Mesothelial cell of epicardium (in vitro differentiated cells): ENCODE data around the gene A1BG. TPM values are rescaled to one million over a fixed set of nuclear protein-coding genes. Genes with fewer than 3 reads are reported as not detected.

Experiments used
- DNase-seq, 2 experiments: peaks; one replicate each; pipeline ENCODE4 v3.0.0; 2021; ENCODE audit warnings: low spot score in 2 of 2; ENCODE audit not compliant: unreplicated experiment in 2 of 2
- H3K27ac Mint-ChIP-seq: 2 replicates; pipeline ENCODE4 v1.8.0; 2021; ENCODE audit warnings: mixed read lengths
- H3K27me3 Mint-ChIP-seq: 2 replicates; pipeline ENCODE4 v1.8.0; 2021; ENCODE audit warnings: low read depth, mixed read lengths
- H3K36me3 Mint-ChIP-seq: 2 replicates; pipeline ENCODE4 v1.8.0; 2021; ENCODE audit warnings: mixed read lengths
- H3K4me1 Mint-ChIP-seq: 2 replicates; pipeline ENCODE4 v1.8.0; 2021; ENCODE audit warnings: mixed read lengths
- H3K4me3 Mint-ChIP-seq: 2 replicates; pipeline ENCODE4 v1.8.0; 2021; ENCODE audit warnings: mild to moderate bottlenecking, moderate library complexity, mixed read lengths
- H3K9me3 Mint-ChIP-seq: 2 replicates; pipeline ENCODE4 v1.8.0; 2021; ENCODE audit warnings: mixed read lengths
- total RNA-seq: library from RNA; stranded (reverse); gene quantifications from 3 replicates; pipeline ENCODE4 v1.2.1, GENCODE V29; 2021
- TF ChIP-seq, protein P1 (sequence below): fragments of 200-600 bp; sonication (generic); IDR thresholded peaks from one replicate; pipeline ENCODE4 v1.5.0; 2021; ENCODE audit warnings: antibody characterized with exemption; ENCODE audit not compliant: unreplicated experiment

The A1BG gene
- total RNA-seq, 1 donor from 2014 or later: 12.3 TPM

DNA sequence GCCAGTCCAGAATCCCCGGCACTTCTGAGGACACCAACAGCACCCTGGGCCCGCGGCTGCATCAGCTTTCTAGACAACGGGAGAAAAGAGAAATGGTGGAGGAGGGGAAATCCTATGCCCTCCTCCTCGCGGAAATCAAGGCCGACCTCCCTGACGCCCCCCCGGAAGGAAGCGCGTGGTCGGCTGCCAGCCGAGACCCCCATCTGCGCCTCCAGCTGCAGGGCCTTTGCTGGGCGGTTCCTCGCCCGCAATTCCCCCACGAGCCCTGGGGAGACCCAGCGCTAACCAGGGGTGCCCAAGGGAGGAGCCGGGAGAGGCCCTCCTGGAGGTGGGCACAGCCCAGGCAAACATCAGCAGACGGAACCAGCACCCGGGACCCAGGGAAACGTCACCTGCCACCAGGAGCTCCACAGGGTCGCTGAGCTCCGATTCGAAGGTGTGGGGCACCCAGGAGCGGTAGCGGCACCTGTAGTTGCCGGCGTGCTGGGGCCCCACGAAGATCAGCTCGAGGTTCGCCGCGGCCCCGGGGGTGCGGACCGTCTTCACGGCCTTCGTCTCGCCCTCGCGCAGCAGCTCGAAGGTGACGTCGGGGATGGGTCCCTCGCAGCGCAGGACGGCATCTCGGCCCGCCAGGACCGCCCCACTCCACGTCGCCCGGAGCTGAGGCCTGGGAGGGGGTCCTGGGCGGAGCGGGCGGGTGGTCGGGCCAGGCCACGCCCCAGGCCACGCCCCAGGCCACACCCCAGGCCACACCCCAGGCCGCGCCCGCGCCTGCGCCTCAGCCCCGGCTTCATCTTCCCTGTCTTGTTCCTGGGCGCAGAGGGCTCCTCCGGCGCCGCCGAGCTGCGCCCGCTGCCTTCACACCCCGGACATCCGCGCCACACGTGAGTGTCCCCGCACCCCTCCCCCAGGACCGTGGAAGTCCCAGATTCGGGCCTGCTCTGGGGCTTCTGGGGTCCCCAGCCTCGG lies 6.0 kb downstream of the A1BG start:
- peak overlapping the region; percentile 53 for H3K27ac Mint-ChIP-seq
- H3K36me3 Mint-ChIP-seq: peaks cover 8% of the 10 kb centered on the region
- peak; percentile 56 to 79 for DNase-seq
- TF ChIP-seq, protein P1, sequence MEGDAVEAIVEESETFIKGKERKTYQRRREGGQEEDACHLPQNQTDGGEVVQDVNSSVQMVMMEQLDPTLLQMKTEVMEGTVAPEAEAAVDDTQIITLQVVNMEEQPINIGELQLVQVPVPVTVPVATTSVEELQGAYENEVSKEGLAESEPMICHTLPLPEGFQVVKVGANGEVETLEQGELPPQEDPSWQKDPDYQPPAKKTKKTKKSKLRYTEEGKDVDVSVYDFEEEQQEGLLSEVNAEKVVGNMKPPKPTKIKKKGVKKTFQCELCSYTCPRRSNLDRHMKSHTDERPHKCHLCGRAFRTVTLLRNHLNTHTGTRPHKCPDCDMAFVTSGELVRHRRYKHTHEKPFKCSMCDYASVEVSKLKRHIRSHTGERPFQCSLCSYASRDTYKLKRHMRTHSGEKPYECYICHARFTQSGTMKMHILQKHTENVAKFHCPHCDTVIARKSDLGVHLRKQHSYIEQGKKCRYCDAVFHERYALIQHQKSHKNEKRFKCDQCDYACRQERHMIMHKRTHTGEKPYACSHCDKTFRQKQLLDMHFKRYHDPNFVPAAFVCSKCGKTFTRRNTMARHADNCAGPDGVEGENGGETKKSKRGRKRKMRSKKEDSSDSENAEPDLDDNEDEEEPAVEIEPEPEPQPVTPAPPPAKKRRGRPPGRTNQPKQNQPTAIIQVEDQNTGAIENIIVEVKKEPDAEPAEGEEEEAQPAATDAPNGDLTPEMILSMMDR: no peak
- H3K4me1 Mint-ChIP-seq: peaks cover 16% of the 10 kb centered on the region
- peaks cover 31% of the 10 kb centered on the region for H3K27me3 Mint-ChIP-seq
- peak overlapping the region; percentile 90 for H3K4me3 Mint-ChIP-seq
- no peaks in the 10 kb centered on the region for H3K9me3 Mint-ChIP-seq

DNA sequence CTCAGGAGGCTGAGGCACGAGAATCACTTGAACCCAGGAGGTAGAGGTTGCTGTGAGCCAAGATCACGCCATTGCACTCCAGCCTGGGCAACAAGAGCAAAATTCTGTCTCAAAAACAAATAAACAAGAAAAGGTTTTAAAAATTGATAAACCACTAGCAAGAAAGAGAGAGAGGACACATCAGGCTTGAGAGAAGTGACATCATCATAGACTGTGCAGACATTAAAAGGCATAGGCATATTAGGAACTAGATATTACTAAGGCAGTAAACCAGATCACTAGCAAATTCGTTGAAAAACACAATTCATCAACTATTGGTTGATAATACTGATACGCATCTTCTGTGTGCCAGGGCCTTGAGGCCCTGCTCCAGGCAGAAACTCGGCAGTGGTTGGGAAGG lies 7.7 kb downstream of the A1BG start:
- Mint-ChIP-seq H3K27ac (no peak overlapping the region), H3K9me3 (no peaks in the 10 kb centered on the region), H3K4me3 (peak overlapping the region; percentile 76), H3K27me3 (peaks cover 31% of the 10 kb centered on the region), H3K36me3 (peaks cover 13% of the 10 kb centered on the region), H3K4me1 (peaks cover 16% of the 10 kb centered on the region)
- DNase-seq: no peak
- TF ChIP-seq, protein P1: no peak

GRCh38 chr19:58338825-58339558 lies 14.3 kb downstream of the A1BG start:
- H3K4me3 Mint-ChIP-seq: no peak overlapping the region
- no peak for DNase-seq
- H3K27me3 Mint-ChIP-seq: no peaks in the 10 kb centered on the region
- peaks cover 2% of the 10 kb centered on the region for H3K9me3 Mint-ChIP-seq
- TF ChIP-seq, protein P1: no peak
- no peaks in the 10 kb centered on the region for H3K4me1 Mint-ChIP-seq
- no peak overlapping the region for H3K27ac Mint-ChIP-seq
- H3K36me3 Mint-ChIP-seq: peaks cover 36% of the 10 kb centered on the region

DNA sequence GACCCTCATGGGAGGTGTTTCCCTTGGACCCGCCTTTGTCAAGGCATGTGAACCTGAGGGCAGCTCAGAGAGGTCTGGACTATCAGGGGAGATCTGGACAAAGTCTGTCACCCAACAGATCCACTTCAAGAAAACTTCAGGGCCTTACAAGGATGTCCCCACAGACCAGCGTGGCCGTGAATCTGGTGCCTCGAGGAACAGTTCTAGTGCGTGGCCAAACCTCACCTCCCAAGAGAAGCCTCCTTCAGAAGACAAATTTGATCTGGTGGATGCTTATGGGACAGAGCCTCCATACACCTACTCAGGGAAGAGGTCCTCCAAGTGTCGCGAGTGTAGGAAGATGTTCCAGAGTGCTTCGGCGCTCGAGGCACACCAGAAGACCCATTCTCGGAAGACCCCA lies 15.0 kb downstream of the A1BG start:
- Mint-ChIP-seq H3K36me3 (peaks cover 36% of the 10 kb centered on the region), H3K9me3 (peaks cover 2% of the 10 kb centered on the region), H3K27me3 (no peaks in the 10 kb centered on the region), H3K4me1 (no peaks in the 10 kb centered on the region), H3K27ac (no peak overlapping the region), H3K4me3 (no peak overlapping the region)
- TF ChIP-seq, protein P1: no peak
- DNase-seq: no peak

- no peak for DNase-seq
- peaks cover 29% of the 10 kb centered on the region for H3K36me3 Mint-ChIP-seq
- H3K4me1 Mint-ChIP-seq: no peaks in the 10 kb centered on the region
- TF ChIP-seq, protein P1: no peak
- H3K4me3 Mint-ChIP-seq: no peak overlapping the region
- H3K27me3 Mint-ChIP-seq: no peaks in the 10 kb centered on the region
- peaks cover 2% of the 10 kb centered on the region for H3K9me3 Mint-ChIP-seq
- no peak overlapping the region for H3K27ac Mint-ChIP-seq
Measured at GRCh38 chr19:58336820-58337219, 16.5 kb downstream of the A1BG start.
